Femur (tissue), 1 donor: ENCODE results near the gene MMP11.

Experiments
- DNase-seq: peaks from one replicate; pipeline ENCODE4 v3.0.0-alpha.2; 2017

Gene MMP11

GRCh38 chr22:23806837-23807236, 34.2 kb downstream of the MMP11 start:
- DNase-seq, result no peak

- no peak for DNase-seq
Measured at GRCh38 chr22:23812378-23812777, 39.7 kb downstream of the MMP11 start.

GRCh38 chr22:23815541-23816155, 43.0 kb downstream of the MMP11 start:
- no peak for DNase-seq

GRCh38 chr22:23816156-23816976, 43.7 kb downstream of the MMP11 start:
- no peak for DNase-seq

- no peak for DNase-seq
Measured at GRCh38 chr22:23817146-23817545, 44.5 kb downstream of the MMP11 start.

- DNase-seq, result no peak
Measured at GRCh38 chr22:23818541-23818940, 45.9 kb downstream of the MMP11 start.

GRCh38 chr22:23820748-23821211, 48.1 kb downstream of the MMP11 start:
- no peak for DNase-seq

GRCh38 chr22:23822101-23822671, 49.5 kb downstream of the MMP11 start:
- DNase-seq, result no peak

GRCh38 chr22:23823331-23823791, 50.7 kb downstream of the MMP11 start:
- no peak for DNase-seq

GRCh38 chr22:23824476-23825245, 52.0 kb downstream of the MMP11 start:
- DNase-seq, result no peak

GRCh38 chr22:23825246-23825905, 52.7 kb downstream of the MMP11 start:
- no peak for DNase-seq

- no peak for DNase-seq
Measured at GRCh38 chr22:23826510-23827350, 54.1 kb downstream of the MMP11 start.

- no peak for DNase-seq
Measured at GRCh38 chr22:23827351-23827995, 54.8 kb downstream of the MMP11 start.

- no peak for DNase-seq
Measured at GRCh38 chr22:23828800-23829680, 56.4 kb downstream of the MMP11 start.

- peak; percentile 37 for DNase-seq
Measured at GRCh38 chr22:23829845-23830372, 57.3 kb downstream of the MMP11 start.

GRCh38 chr22:23831261-23831660, 58.6 kb downstream of the MMP11 start:
- DNase-seq, result no peak

GRCh38 chr22:23831781-23832180, 59.1 kb downstream of the MMP11 start:
- no peak for DNase-seq

- DNase-seq, result no peak
Measured at GRCh38 chr22:23832226-23833016, 59.8 kb downstream of the MMP11 start.
